VCaP (cell line): ENCODE data around the gene CCDC74A.
"Not testable (repeated sequence)": the region's sequence is repeated elsewhere in the genome, so short reads cannot be mapped to it uniquely, and the experiment has no call there.

Source experiments
- H3K27ac ChIP-seq: fragments of 450-650 bp; 2 replicates; pipeline ENCODE4 v1.5.1; 2017
- TF ChIP-seq, protein P1 (sequence below): fragments of 450-650 bp; conservative IDR thresholded peaks from 2 replicates; pipeline ENCODE4 v1.5.1; 2017; ENCODE audit warnings: mild to moderate bottlenecking, moderate library complexity

Gene CCDC74A

DNA sequence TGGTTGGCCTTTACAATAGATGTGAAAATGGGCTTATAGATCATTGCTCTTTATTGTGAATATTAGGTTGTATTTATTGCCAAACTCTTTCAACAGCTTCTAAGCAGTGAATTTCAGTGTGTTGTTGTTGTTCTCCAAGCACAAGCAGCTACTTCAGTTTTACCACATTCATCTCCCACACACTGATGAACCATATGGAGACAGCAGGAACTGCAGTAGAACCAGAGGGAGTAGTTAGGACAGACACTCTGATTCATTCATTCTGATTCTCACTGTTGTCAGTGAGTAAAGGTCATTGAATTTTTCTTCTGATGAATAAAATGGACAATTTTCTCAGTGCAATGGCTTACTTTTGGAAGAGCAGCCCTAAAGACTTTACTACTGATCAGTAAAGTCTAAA lies 40.2 kb downstream of the CCDC74A start:
- TF ChIP-seq, protein P1, sequence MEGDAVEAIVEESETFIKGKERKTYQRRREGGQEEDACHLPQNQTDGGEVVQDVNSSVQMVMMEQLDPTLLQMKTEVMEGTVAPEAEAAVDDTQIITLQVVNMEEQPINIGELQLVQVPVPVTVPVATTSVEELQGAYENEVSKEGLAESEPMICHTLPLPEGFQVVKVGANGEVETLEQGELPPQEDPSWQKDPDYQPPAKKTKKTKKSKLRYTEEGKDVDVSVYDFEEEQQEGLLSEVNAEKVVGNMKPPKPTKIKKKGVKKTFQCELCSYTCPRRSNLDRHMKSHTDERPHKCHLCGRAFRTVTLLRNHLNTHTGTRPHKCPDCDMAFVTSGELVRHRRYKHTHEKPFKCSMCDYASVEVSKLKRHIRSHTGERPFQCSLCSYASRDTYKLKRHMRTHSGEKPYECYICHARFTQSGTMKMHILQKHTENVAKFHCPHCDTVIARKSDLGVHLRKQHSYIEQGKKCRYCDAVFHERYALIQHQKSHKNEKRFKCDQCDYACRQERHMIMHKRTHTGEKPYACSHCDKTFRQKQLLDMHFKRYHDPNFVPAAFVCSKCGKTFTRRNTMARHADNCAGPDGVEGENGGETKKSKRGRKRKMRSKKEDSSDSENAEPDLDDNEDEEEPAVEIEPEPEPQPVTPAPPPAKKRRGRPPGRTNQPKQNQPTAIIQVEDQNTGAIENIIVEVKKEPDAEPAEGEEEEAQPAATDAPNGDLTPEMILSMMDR = no peak
- H3K27ac ChIP-seq = no peak overlapping the region

DNA sequence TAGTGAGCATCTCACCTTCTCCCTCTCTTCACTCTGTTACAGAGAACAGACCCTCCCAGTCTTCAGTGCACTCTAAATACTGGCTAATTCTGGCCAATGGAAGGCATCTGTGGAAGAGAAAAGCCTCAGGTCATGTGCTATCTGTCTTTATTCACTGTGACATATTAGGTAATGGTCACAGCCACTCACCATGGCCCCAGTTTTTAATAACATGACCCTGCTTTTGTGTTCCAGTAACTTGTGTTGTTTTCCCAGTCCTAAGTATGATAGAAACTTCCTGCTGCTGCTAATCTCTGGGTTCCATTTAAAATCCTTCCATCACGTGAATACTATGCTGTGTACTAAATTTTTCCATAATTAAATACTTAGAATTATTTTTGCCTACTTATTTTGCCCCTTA lies 40.7 kb downstream of the CCDC74A start:
- H3K27ac ChIP-seq = not testable (repeated sequence)

DNA sequence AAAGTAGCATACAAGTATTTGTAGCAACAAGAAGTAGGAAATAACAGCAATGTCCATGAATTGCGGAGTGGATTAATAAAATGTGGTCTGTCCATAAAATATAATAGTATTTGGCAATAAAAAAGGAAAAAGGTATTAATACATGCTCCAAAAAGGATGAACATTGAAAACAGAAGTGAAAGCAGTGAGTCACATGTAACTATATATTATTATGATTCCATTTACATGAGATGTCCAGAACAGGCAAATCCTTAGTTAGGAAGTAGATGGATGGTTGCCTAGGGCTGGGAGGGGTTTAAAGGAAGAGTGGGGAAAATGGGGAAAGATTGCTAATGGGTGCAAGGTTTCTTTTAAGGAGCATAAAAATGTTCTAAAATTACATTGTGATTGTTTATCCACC lies 44.5 kb downstream of the CCDC74A start:
- TF ChIP-seq, protein P1 = no peak
- H3K27ac ChIP-seq = no peak overlapping the region

DNA sequence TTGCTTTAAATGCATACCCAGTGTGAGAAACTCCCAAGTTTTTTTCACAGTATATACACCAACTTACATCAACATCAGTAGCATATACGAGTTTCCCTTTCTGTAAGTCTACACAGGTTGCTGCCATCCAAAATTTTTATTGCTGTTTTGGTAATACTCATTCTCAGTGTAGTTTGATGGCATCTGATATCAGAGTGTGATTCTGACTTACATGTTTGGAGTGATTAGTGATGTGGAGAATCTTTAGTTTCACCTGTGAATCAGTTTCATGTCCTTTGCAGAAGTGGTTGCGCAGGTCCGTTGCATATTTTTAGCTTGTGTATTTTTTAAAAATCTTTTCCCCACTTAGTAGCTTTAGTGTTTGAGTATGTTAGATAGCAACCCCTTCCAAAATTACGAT lies 50.1 kb downstream of the CCDC74A start:
- TF ChIP-seq, protein P1 = no peak
- H3K27ac ChIP-seq = no peak overlapping the region

DNA sequence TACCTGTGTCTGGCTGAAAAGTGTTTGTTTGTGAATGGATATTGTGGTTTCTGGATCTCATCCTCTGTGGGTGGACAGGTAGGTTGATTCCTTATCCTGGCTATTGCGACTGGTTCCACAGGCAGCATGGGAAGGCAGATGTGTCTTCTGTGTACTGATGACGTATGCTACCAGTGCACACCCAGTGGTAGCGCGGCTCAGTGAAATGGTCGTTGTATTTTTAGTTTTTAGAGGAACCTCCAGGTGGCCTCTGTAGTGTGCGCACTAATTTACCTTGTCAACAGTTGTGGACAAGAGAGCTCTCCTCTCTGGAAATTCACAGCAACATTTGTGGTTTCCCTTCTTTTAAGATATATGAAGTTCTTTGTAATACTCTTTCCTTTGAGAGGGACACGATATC lies 52.5 kb downstream of the CCDC74A start:
- H3K27ac ChIP-seq = no peak overlapping the region
- TF ChIP-seq, protein P1 = no peak
